Activated naive CD4-positive, alpha-beta T cell treated with anti-CD3 and anti-CD28 coated beads, Interleukin-2, amount 10 ng/mL, durations not matched to agents 7 days and 5 days (primary cell): Measurements from ENCODE around the gene DDX49.
"Not testable (repeated sequence)": the region's sequence is repeated elsewhere in the genome, so short reads cannot be mapped to it uniquely, and the experiment has no call there.

Source experiments
- CTCF ChIA-PET: fragments of 350-600 bp; sonication (Branson Sonifier 250); formaldehyde crosslinking; loops from one replicate; lab custom pipeline; 2021; ENCODE audit warnings: antibody characterized with exemption; lab: Charles Lee
- DNase-seq: peaks from one replicate; pipeline ENCODE4 v3.0.0-alpha.2; 2020
- H3K27ac Mint-ChIP-seq: one replicate; pipeline ENCODE4 v1.8.0; 2021; ENCODE audit warnings: mild to moderate bottlenecking, moderate library complexity, mixed read lengths
- H3K27me3 Mint-ChIP-seq: one replicate; pipeline ENCODE4 v1.8.0; 2021; ENCODE audit warnings: mild to moderate bottlenecking, mixed read lengths
- H3K36me3 Mint-ChIP-seq: one replicate; pipeline ENCODE4 v1.8.0; 2021; ENCODE audit warnings: mixed read lengths
- H3K4me1 Mint-ChIP-seq: one replicate; pipeline ENCODE4 v1.8.0; 2021; ENCODE audit warnings: mixed read lengths
- H3K4me3 Mint-ChIP-seq: one replicate; pipeline ENCODE4 v1.8.0; 2021; ENCODE audit warnings: mild to moderate bottlenecking, moderate library complexity, mixed read lengths
- H3K9me3 Mint-ChIP-seq: one replicate; pipeline ENCODE4 v1.8.0; 2021; ENCODE audit warnings: mixed read lengths

DDX49 gene

GRCh38 chr19:18952364-18953003 is 33.0 kb downstream of the DDX49 start:
- CTCF ChIA-PET: interaction anchor here (0.6 kb wide), 1 partner anchor 20 kb away, joined by 3 read pairs; no protein-coding TSS in a partner anchor
- H3K27ac Mint-ChIP-seq, H3K36me3 Mint-ChIP-seq, DNase-seq, H3K4me3 Mint-ChIP-seq, H3K4me1 Mint-ChIP-seq, H3K9me3 Mint-ChIP-seq: not testable (repeated sequence)
- H3K27me3 Mint-ChIP-seq: peaks cover 19% of the 10 kb centered on the region

- H3K4me3 Mint-ChIP-seq: no peak overlapping the region
- CTCF ChIA-PET: no interaction called here
- peaks cover 24% of the 10 kb centered on the region for H3K27me3 Mint-ChIP-seq
- no peaks in the 10 kb centered on the region for H3K4me1 Mint-ChIP-seq
- H3K36me3 Mint-ChIP-seq: no peaks in the 10 kb centered on the region
- no peak overlapping the region for H3K27ac Mint-ChIP-seq
- H3K9me3 Mint-ChIP-seq: peaks cover 4% of the 10 kb centered on the region
- DNase-seq: no peak
These were observed 34.6 kb downstream of the DDX49 start for GRCh38 chr19:18954094-18954493.

- CTCF ChIA-PET: no interaction called here
- no peaks in the 10 kb centered on the region for H3K36me3 Mint-ChIP-seq
- H3K9me3 Mint-ChIP-seq: peaks cover 4% of the 10 kb centered on the region
- H3K27me3 Mint-ChIP-seq: peaks cover 24% of the 10 kb centered on the region
- no peak overlapping the region for H3K4me3 Mint-ChIP-seq
- no peak overlapping the region for H3K27ac Mint-ChIP-seq
- no peaks in the 10 kb centered on the region for H3K4me1 Mint-ChIP-seq
- DNase-seq: no peak
These were observed 35.5 kb downstream of the DDX49 start for GRCh38 chr19:18955042-18955441.

- H3K27ac Mint-ChIP-seq: no peak overlapping the region
- CTCF ChIA-PET: no interaction called here
- H3K4me3 Mint-ChIP-seq: no peak overlapping the region
- H3K4me1 Mint-ChIP-seq: peaks cover 13% of the 10 kb centered on the region
- no peak for DNase-seq
- H3K27me3 Mint-ChIP-seq: peaks cover 25% of the 10 kb centered on the region
- H3K9me3 Mint-ChIP-seq: no peaks in the 10 kb centered on the region
- no peaks in the 10 kb centered on the region for H3K36me3 Mint-ChIP-seq
These were observed 40.9 kb downstream of the DDX49 start for GRCh38 chr19:18960370-18960769.

- Mint-ChIP-seq H3K36me3 (no peaks in the 10 kb centered on the region), H3K27ac (no peak overlapping the region), H3K9me3 (no peaks in the 10 kb centered on the region), H3K4me1 (peaks cover 13% of the 10 kb centered on the region), H3K27me3 (peaks cover 24% of the 10 kb centered on the region), H3K4me3 (no peak overlapping the region)
- CTCF ChIA-PET: no interaction called here
- peak; percentile 42 for DNase-seq
These were observed 42.5 kb downstream of the DDX49 start for GRCh38 chr19:18961767-18962620.

GRCh38 chr19:18964121-18964520 is 44.6 kb downstream of the DDX49 start:
- Mint-ChIP-seq H3K4me3 (no peak overlapping the region), H3K4me1 (peaks cover 13% of the 10 kb centered on the region), H3K27me3 (peaks cover 32% of the 10 kb centered on the region), H3K27ac (no peak overlapping the region), H3K9me3 (no peaks in the 10 kb centered on the region), H3K36me3 (no peaks in the 10 kb centered on the region)
- CTCF ChIA-PET: no interaction called here
- DNase-seq: no peak

GRCh38 chr19:18966307-18966706 is 46.8 kb downstream of the DDX49 start:
- Mint-ChIP-seq H3K4me1 (peaks cover 11% of the 10 kb centered on the region), H3K27me3 (peaks cover 36% of the 10 kb centered on the region), H3K27ac (no peak overlapping the region), H3K9me3 (no peaks in the 10 kb centered on the region), H3K4me3 (no peak overlapping the region), H3K36me3 (no peaks in the 10 kb centered on the region)
- no peak for DNase-seq
- CTCF ChIA-PET: interaction anchor here (0.6 kb wide), 1 partner anchor 355 kb away, joined by 3 read pairs; no protein-coding TSS in a partner anchor

- no peaks in the 10 kb centered on the region for H3K36me3 Mint-ChIP-seq
- no peak overlapping the region for H3K4me3 Mint-ChIP-seq
- peaks cover 23% of the 10 kb centered on the region for H3K27me3 Mint-ChIP-seq
- no peak for DNase-seq
- H3K27ac Mint-ChIP-seq: no peak overlapping the region
- no peaks in the 10 kb centered on the region for H3K4me1 Mint-ChIP-seq
- H3K9me3 Mint-ChIP-seq: no peaks in the 10 kb centered on the region
- CTCF ChIA-PET: no interaction called here
These were observed 48.0 kb downstream of the DDX49 start for GRCh38 chr19:18967358-18968146.

- H3K4me3 Mint-ChIP-seq: no peak overlapping the region
- DNase-seq: no peak
- no peaks in the 10 kb centered on the region for H3K9me3 Mint-ChIP-seq
- H3K36me3 Mint-ChIP-seq: no peaks in the 10 kb centered on the region
- H3K4me1 Mint-ChIP-seq: peaks cover 5% of the 10 kb centered on the region
- CTCF ChIA-PET: no interaction called here
- H3K27me3 Mint-ChIP-seq: peaks cover 29% of the 10 kb centered on the region
- no peak overlapping the region for H3K27ac Mint-ChIP-seq
These were observed 50.6 kb downstream of the DDX49 start for GRCh38 chr19:18969931-18970659.

- no peak for DNase-seq
These were observed 52.8 kb downstream of the DDX49 start for GRCh38 chr19:18972301-18972811.

GRCh38 chr19:18972851-18973250 is 53.3 kb downstream of the DDX49 start:
- Mint-ChIP-seq H3K27ac (no peak overlapping the region), H3K27me3 (peaks cover 19% of the 10 kb centered on the region), H3K9me3 (no peaks in the 10 kb centered on the region), H3K4me3 (no peak overlapping the region), H3K36me3 (no peaks in the 10 kb centered on the region), H3K4me1 (peaks cover 5% of the 10 kb centered on the region)
- DNase-seq: no peak
- CTCF ChIA-PET: no interaction called here

More at GRCh38 chr19:18972301-18972811, 52.8 kb downstream of the DDX49 start:
- Mint-ChIP-seq H3K27ac (no peak overlapping the region), H3K36me3 (no peaks in the 10 kb centered on the region), H3K4me3 (no peak overlapping the region), H3K4me1 (peaks cover 5% of the 10 kb centered on the region), H3K27me3 (peaks cover 24% of the 10 kb centered on the region), H3K9me3 (no peaks in the 10 kb centered on the region)
- CTCF ChIA-PET: interaction anchor here (0.7 kb wide), 1 partner anchor 20 kb away, joined by 3 read pairs; no protein-coding TSS in a partner anchor

GRCh38 chr19:18975011-18975410 is 55.5 kb downstream of the DDX49 start:
- Mint-ChIP-seq H3K36me3 (no peaks in the 10 kb centered on the region), H3K27ac (no peak overlapping the region), H3K4me3 (no peak overlapping the region), H3K9me3 (no peaks in the 10 kb centered on the region), H3K27me3 (peaks cover 20% of the 10 kb centered on the region), H3K4me1 (peaks cover 5% of the 10 kb centered on the region)
- CTCF ChIA-PET: interaction anchor here (0.7 kb wide), 1 partner anchor 334 kb away, joined by 3 read pairs; no protein-coding TSS in a partner anchor
- no peak for DNase-seq

- peaks cover 21% of the 10 kb centered on the region for H3K27me3 Mint-ChIP-seq
- CTCF ChIA-PET: no interaction called here
- no peak for DNase-seq
- no peak overlapping the region for H3K27ac Mint-ChIP-seq
- H3K4me3 Mint-ChIP-seq: no peak overlapping the region
- H3K4me1 Mint-ChIP-seq: peaks cover 5% of the 10 kb centered on the region
- no peaks in the 10 kb centered on the region for H3K9me3 Mint-ChIP-seq
- H3K36me3 Mint-ChIP-seq: no peaks in the 10 kb centered on the region
These were observed 56.4 kb downstream of the DDX49 start for GRCh38 chr19:18975869-18976268.
